Measurements from ENCODE around the gene CDK5RAP3. TPM values are rescaled to one million over a fixed set of nuclear protein-coding genes. Genes with fewer than 3 reads are reported as not detected.

Gene CDK5RAP3
- 68.1 and 83.1 TPM in 2 replicates for total RNA-seq

GRCh38 chr17:47970725-47971499 lies at the start of gene CDK5RAP3:
Gene CDK5RAP3, plus strand, starts transcription at chr17:47971113. Its CDS starts 34 bp downstream, at chr17:47971147.

GRCh38 chr17:47941246-47942095 lies 29.4 kb upstream of the CDK5RAP3 start, which contains the start of gene PNPO:
Gene PNPO, plus strand, starts transcription at chr17:47941571. Its CDS starts 105 bp downstream, at chr17:47941676.

GRCh38 chr17:47957591-47958490 lies 13.1 kb upstream of the CDK5RAP3 start, which contains the start of gene PRR15L:
Gene PRR15L, minus strand, starts transcription at chr17:47957883. Its CDS starts 4,649 bp downstream, at chr17:47953234.

Other genes with a start within 250 kb of the CDK5RAP3 start
- gene TBX21, start 237.9 kb upstream of the CDK5RAP3 start, total RNA-seq: not detected in 2 replicates
- gene OSBPL7, start 149.3 kb upstream of the CDK5RAP3 start, total RNA-seq: 5.4 and 7.8 TPM in 2 replicates
- gene MRPL10, start 139.6 kb upstream of the CDK5RAP3 start, total RNA-seq: 12.7 and 13.1 TPM in 2 replicates
- gene LRRC46, start 139.4 kb upstream of the CDK5RAP3 start, total RNA-seq: 0.25 TPM in 1 of 2 replicates, not detected in the other
- 40.4 and 43.1 TPM in 2 replicates for gene SCRN2, start 129.8 kb upstream of the CDK5RAP3 start, total RNA-seq
- 0.12 and 0.13 TPM in 2 replicates for gene SP6, start 120.0 kb upstream of the CDK5RAP3 start, total RNA-seq
- 0.40 and 1.6 TPM in 2 replicates for gene SP2, start 74.9 kb upstream of the CDK5RAP3 start, total RNA-seq
- gene PNPO, start 29.5 kb upstream of the CDK5RAP3 start, total RNA-seq: 26.2 and 28.1 TPM in 2 replicates
- not detected in 2 replicates for gene PRR15L, start 13.2 kb upstream of the CDK5RAP3 start, total RNA-seq
- 147 and 185 TPM in 2 replicates for gene COPZ2, start 66.7 kb downstream of the CDK5RAP3 start, total RNA-seq
- gene NFE2L1, start 77.2 kb downstream of the CDK5RAP3 start, total RNA-seq: 123 and 186 TPM in 2 replicates
- 36.0 and 40.0 TPM in 2 replicates for gene CBX1, start 130.4 kb downstream of the CDK5RAP3 start, total RNA-seq
- gene SNX11, start 136.7 kb downstream of the CDK5RAP3 start, total RNA-seq: 11.0 and 11.2 TPM in 2 replicates

Data from aortic smooth muscle cell (primary cell).